Keratinocyte (primary cell): ENCODE measurements around the gene SLC22A1.

Experiments
- EZH2 ChIP-seq: IDR thresholded peaks from one replicate; pipeline ENCODE4 v1.6.1; 2012; ENCODE audit warnings: inconsistent platforms, mild to moderate bottlenecking, low read length, moderate library complexity
- TF ChIP-seq, protein P1 (sequence below), 3 experiments: IDR thresholded peaks in 1 of 3; conservative IDR thresholded peaks in 1 of 3; optimal IDR thresholded peaks in 1 of 3; 2 replicates in 2 of 3; 3 replicates in 1 of 3; pipeline versions ENCODE3 to v1.5.1; 2011; ENCODE audit warnings: low read length in 3 of 3, mild to moderate bottlenecking in 3 of 3, moderate library complexity in 2 of 3, control low read depth in 1 of 3, inconsistent platforms in 1 of 3; ENCODE audit not compliant: insufficient read depth in 2 of 3; ENCODE audit errors: extremely low read depth in 1 of 3

DNA sequence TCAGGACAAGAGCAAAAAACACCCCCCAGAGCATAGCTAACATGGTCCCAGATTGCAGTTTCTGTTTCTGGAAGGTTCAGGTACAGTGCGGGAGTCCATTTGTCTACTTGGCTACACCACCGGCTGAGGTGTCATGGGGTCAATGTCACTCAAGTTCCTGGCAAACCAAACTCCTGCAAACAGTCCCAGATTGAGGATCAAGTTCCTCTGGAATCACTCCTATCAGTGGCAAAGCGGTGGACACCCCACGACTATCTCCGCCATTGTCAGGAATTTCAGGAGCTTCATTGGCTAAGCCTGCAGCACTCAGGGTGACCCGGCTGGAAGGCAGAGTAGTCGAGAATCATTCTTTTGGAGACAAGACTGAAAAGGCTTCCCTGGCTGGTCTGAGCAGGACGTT is 41.8 kb downstream of the SLC22A1 start:
- TF ChIP-seq, protein P1, sequence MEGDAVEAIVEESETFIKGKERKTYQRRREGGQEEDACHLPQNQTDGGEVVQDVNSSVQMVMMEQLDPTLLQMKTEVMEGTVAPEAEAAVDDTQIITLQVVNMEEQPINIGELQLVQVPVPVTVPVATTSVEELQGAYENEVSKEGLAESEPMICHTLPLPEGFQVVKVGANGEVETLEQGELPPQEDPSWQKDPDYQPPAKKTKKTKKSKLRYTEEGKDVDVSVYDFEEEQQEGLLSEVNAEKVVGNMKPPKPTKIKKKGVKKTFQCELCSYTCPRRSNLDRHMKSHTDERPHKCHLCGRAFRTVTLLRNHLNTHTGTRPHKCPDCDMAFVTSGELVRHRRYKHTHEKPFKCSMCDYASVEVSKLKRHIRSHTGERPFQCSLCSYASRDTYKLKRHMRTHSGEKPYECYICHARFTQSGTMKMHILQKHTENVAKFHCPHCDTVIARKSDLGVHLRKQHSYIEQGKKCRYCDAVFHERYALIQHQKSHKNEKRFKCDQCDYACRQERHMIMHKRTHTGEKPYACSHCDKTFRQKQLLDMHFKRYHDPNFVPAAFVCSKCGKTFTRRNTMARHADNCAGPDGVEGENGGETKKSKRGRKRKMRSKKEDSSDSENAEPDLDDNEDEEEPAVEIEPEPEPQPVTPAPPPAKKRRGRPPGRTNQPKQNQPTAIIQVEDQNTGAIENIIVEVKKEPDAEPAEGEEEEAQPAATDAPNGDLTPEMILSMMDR (optimal IDR thresholded peaks at IDR 0.05 in 1 of 3, IDR thresholded peaks at IDR 0.05 in 1 of 3, conservative IDR thresholded peaks at IDR 0.05 in 1 of 3; ENCODE audit: extremely low read depth in 1 of 3, insufficient read depth in 2 of 3, low read length in 3 of 3): no peak
- TF ChIP-seq EZH2: no peak
